Prostate gland (tissue), 2 donors: ENCODE results near the gene DNMT1. TPM values are rescaled to one million over a fixed set of nuclear protein-coding genes. Genes with fewer than 3 reads are reported as not detected.

Experiments used
- DNase-seq: peaks from one replicate; pipeline ENCODE4 v3.0.0-alpha.2; 2019; ENCODE audit warnings: low spot score
- H3K27ac ChIP-seq, 2 donors: fragments of 200-600 bp; sonication (generic); 2 replicates each; pipeline ENCODE4 v1.5.1; 2017 to 2019
- H3K27me3 ChIP-seq: fragments of 200-600 bp; sonication (generic); replicated peaks from 2 replicates; pipeline ENCODE4 v1.5.1; 2019; ENCODE audit not compliant: insufficient read depth
- H3K36me3 ChIP-seq, 2 donors: fragments of 200-600 bp; sonication (generic); 1 replicate in 1 of 2; 2 replicates in 1 of 2; pipeline versions ENCODE4 v1.5.1 to v1.8.1; 2017 to 2019
- H3K4me1 ChIP-seq: fragments of 200-600 bp; sonication (generic); replicated peaks from 2 replicates; pipeline ENCODE4 v1.5.1; 2019
- H3K4me3 ChIP-seq, 2 donors: fragments of 200-600 bp; sonication (generic); 2 replicates each; pipeline ENCODE4 v1.5.1; 2017 to 2019
- H3K9me3 ChIP-seq: fragments of 200-600 bp; sonication (generic); 2 replicates; pipeline ENCODE4 v1.5.1; 2017
- CTCF ChIP-seq, 4 experiments: fragments of 200-600 bp in 2 of 4; fragments of 450-650 bp in 2 of 4; sonication (generic) in 2 of 4; IDR thresholded peaks; 1 replicate in 3 of 4; 2 replicates in 1 of 4; pipeline ENCODE4 v1.5.1; 2016 to 2019; ENCODE audit warnings: antibody characterized with exemption in 4 of 4, mild to moderate bottlenecking in 2 of 4, moderate library complexity in 2 of 4
- POLR2A ChIP-seq: fragments of 450-650 bp; IDR thresholded peaks from one replicate; pipeline ENCODE4 v1.6.1; 2016; ENCODE audit warnings: antibody characterized with exemption, mild to moderate bottlenecking
- POLR2AphosphoS5 ChIP-seq: sonication (generic); formaldehyde crosslinking; IDR thresholded peaks from one replicate; pipeline ENCODE4 v1.6.1; 2017; ENCODE audit warnings: antibody characterized with exemption
- WGBS: methylation state at CpG from one replicate; pipeline ENCODE4 v1.1.5; 2018; 5-methylcytosine and 5-hydroxymethylcytosine counted together
- intact Hi-C: fragments of 100-400 bp; cut with DNase I; formaldehyde crosslinking; loops from one replicate; pipeline ENCODE4 v1.14.2; 2022
- total RNA-seq, 2 donors: library from RNA; depleted of rRNA; stranded (reverse); fragments of >200 nt; gene quantifications; one replicate each; pipeline ENCODE4 v1.1.0, GENCODE V29; 2016

DNMT1 gene
- total RNA-seq, 2 donors from 2014 or later = 29.9 to 50.0 TPM

- intact Hi-C loops = no loop called here
- H3K27ac ChIP-seq = no peak overlapping the region
- 21% methylated on average over 3 of the region's 3 CpGs for WGBS
- no peaks in the 10 kb centered on the region for H3K36me3 ChIP-seq
- DNase-seq = no peak
- H3K9me3 ChIP-seq = no peaks in the 10 kb centered on the region
- TF ChIP-seq POLR2AphosphoS5 (no peak), CTCF (IDR thresholded peaks at IDR 0.05) (no peak), POLR2A (no peak)
- H3K4me1 ChIP-seq = no peaks in the 10 kb centered on the region
- H3K4me3 ChIP-seq = no peak overlapping the region
- no peaks in the 10 kb centered on the region for H3K27me3 ChIP-seq
Observed at GRCh38 chr19:10219678-10220077, 24.9 kb upstream of the DNMT1 start.

- no peak overlapping the region for H3K4me3 ChIP-seq
- no peak overlapping the region for H3K27ac ChIP-seq
- H3K4me1 ChIP-seq = no peaks in the 10 kb centered on the region
- no peak for DNase-seq
- no peaks in the 10 kb centered on the region for H3K36me3 ChIP-seq
- 87% methylated on average over 9 of the region's 9 CpGs for WGBS
- intact Hi-C loops = no loop called here
- no peaks in the 10 kb centered on the region for H3K27me3 ChIP-seq
- TF ChIP-seq CTCF (IDR thresholded peaks at IDR 0.05) = no peak
- TF ChIP-seq POLR2A = no peak
- TF ChIP-seq POLR2AphosphoS5 = no peak
- no peaks in the 10 kb centered on the region for H3K9me3 ChIP-seq
Observed at GRCh38 chr19:10217085-10217484, 22.3 kb upstream of the DNMT1 start.

- TF ChIP-seq CTCF (IDR thresholded peaks at IDR 0.05) (no peak), POLR2A (no peak), POLR2AphosphoS5 (no peak)
- DNase-seq = no peak
- Histone ChIP-seq H3K4me1 (no peaks in the 10 kb centered on the region), H3K4me3 (no peak overlapping the region), H3K27me3 (no peaks in the 10 kb centered on the region), H3K9me3 (no peaks in the 10 kb centered on the region), H3K36me3 (no peaks in the 10 kb centered on the region), H3K27ac (no peak overlapping the region)
- intact Hi-C loops = no loop called here
- whole genome bisulfite sequencing = 97% methylated on average over 5 of the region's 5 CpGs
Observed at GRCh38 chr19:10214784-10215183, 20.0 kb upstream of the DNMT1 start.

- TF ChIP-seq CTCF (IDR thresholded peaks at IDR 0.05) (no peak), POLR2A (no peak), POLR2AphosphoS5 (no peak)
- Histone ChIP-seq H3K4me3 (no peak overlapping the region), H3K27me3 (no peaks in the 10 kb centered on the region), H3K4me1 (no peaks in the 10 kb centered on the region), H3K27ac (no peak overlapping the region), H3K36me3 (no peaks in the 10 kb centered on the region), H3K9me3 (no peaks in the 10 kb centered on the region)
- intact Hi-C loops = no loop called here
- DNase-seq = no peak
- 89% methylated on average over 6 of the region's 6 CpGs for WGBS
Observed at GRCh38 chr19:10211691-10212090, 16.9 kb upstream of the DNMT1 start.

- H3K9me3 ChIP-seq = no peaks in the 10 kb centered on the region
- no peak overlapping the region for H3K4me3 ChIP-seq
- 84% methylated on average over 4 of the region's 4 CpGs for WGBS
- H3K27me3 ChIP-seq = no peaks in the 10 kb centered on the region
- H3K36me3 ChIP-seq = no peaks in the 10 kb centered on the region
- no peak overlapping the region for H3K27ac ChIP-seq
- intact Hi-C loops = no loop called here
- H3K4me1 ChIP-seq = no peaks in the 10 kb centered on the region
- no peak for DNase-seq
- TF ChIP-seq POLR2AphosphoS5 (no peak), POLR2A (no peak), CTCF (IDR thresholded peaks at IDR 0.05) (no peak)
Observed at GRCh38 chr19:10211061-10211460, 16.3 kb upstream of the DNMT1 start.
